ENCODE results near the gene CEP20.

The CEP20 gene

GRCh38 chr16:15834502-15834901, 53.9 kb downstream of the CEP20 start:
- no peak for DNase-seq (ENCODE audit: low read depth in 1 of 2, low spot score in 1 of 2)

GRCh38 chr16:15833541-15833940, 54.9 kb downstream of the CEP20 start:
- no peak for DNase-seq (ENCODE audit: low read depth in 1 of 2, low spot score in 1 of 2)

GRCh38 chr16:15832241-15832640, 56.2 kb downstream of the CEP20 start:
- DNase-seq (ENCODE audit: low read depth in 1 of 2, low spot score in 1 of 2), result no peak

GRCh38 chr16:15830832-15831451, 57.5 kb downstream of the CEP20 start:
- DNase-seq (ENCODE audit: low read depth in 1 of 2, low spot score in 1 of 2), result no peak

GRCh38 chr16:15829460-15829859, 58.9 kb downstream of the CEP20 start:
- no peak for DNase-seq (ENCODE audit: low read depth in 1 of 2, low spot score in 1 of 2)

- no peak for DNase-seq (ENCODE audit: low read depth in 1 of 2, low spot score in 1 of 2)
These were observed 60.6 kb downstream of the CEP20 start for GRCh38 chr16:15827709-15828343.

GRCh38 chr16:15827299-15827698, 61.1 kb downstream of the CEP20 start:
- DNase-seq (ENCODE audit: low read depth in 1 of 2, low spot score in 1 of 2), result no peak

GRCh38 chr16:15825750-15826305, 62.6 kb downstream of the CEP20 start:
- no peak for DNase-seq (ENCODE audit: low read depth in 1 of 2, low spot score in 1 of 2)

- DNase-seq (ENCODE audit: low read depth in 1 of 2, low spot score in 1 of 2), result no peak
These were observed 65.4 kb downstream of the CEP20 start for GRCh38 chr16:15822957-15823356.

- no peak for DNase-seq (ENCODE audit: low read depth in 1 of 2, low spot score in 1 of 2)
These were observed 67.6 kb downstream of the CEP20 start for GRCh38 chr16:15820837-15821236.

- DNase-seq (ENCODE audit: low read depth in 1 of 2, low spot score in 1 of 2), result no peak
These were observed 69.4 kb downstream of the CEP20 start for GRCh38 chr16:15819046-15819445.

- no peak for DNase-seq (ENCODE audit: low read depth in 1 of 2, low spot score in 1 of 2)
These were observed 71.0 kb downstream of the CEP20 start for GRCh38 chr16:15817446-15817845.

GRCh38 chr16:15816228-15816627, 72.2 kb downstream of the CEP20 start:
- no peak for DNase-seq (ENCODE audit: low read depth in 1 of 2, low spot score in 1 of 2)
